ENCODE measurements around the gene SPEF1.
"Not testable (repeated sequence)": the region's sequence is repeated elsewhere in the genome, so short reads cannot be mapped to it uniquely, and the experiment has no call there.

SPEF1 gene

GRCh38 chr20:3781153-3781910 is at the start of gene SPEF1:
TSS of gene SPEF1 (minus strand) at chr20:3781448. CDS start at chr20:3781287, 161 bp downstream.
- DNase-seq, result peak; percentile 95

GRCh38 chr20:3829891-3830290 is 48.6 kb upstream of the SPEF1 start:
- not testable (repeated sequence) for DNase-seq

- DNase-seq, result no peak
These were observed 47.5 kb upstream of the SPEF1 start for GRCh38 chr20:3828798-3829197.

GRCh38 chr20:3826420-3826819 is 45.2 kb upstream of the SPEF1 start:
- no peak for DNase-seq

GRCh38 chr20:3825526-3825925 is 44.3 kb upstream of the SPEF1 start:
- no peak for DNase-seq

GRCh38 chr20:3823881-3824280 is 42.6 kb upstream of the SPEF1 start:
- no peak for DNase-seq

GRCh38 chr20:3821996-3822395 is 40.7 kb upstream of the SPEF1 start:
- DNase-seq, result no peak

- DNase-seq, result no peak
These were observed 39.9 kb upstream of the SPEF1 start for GRCh38 chr20:3820901-3821727.

GRCh38 chr20:3820048-3820900 is 39.0 kb upstream of the SPEF1 start, which contains the start of gene AP5S1:
TSS of gene AP5S1 (plus strand) at chr20:3820547. CDS start at chr20:3822118, 1,571 bp downstream.
- DNase-seq, result peak; percentile 88

- DNase-seq, result no peak
These were observed 38.3 kb upstream of the SPEF1 start for GRCh38 chr20:3819411-3820047.

- peak; percentile 81 for DNase-seq
These were observed 37.2 kb upstream of the SPEF1 start for GRCh38 chr20:3818155-3819151.

- no peak for DNase-seq
These were observed 34.6 kb upstream of the SPEF1 start for GRCh38 chr20:3815703-3816315.

GRCh38 chr20:3814928-3815495 is 33.8 kb upstream of the SPEF1 start:
- no peak for DNase-seq

- no peak for DNase-seq
These were observed 32.8 kb upstream of the SPEF1 start for GRCh38 chr20:3813848-3814581.

- DNase-seq, result no peak
These were observed 32.0 kb upstream of the SPEF1 start for GRCh38 chr20:3812975-3813847.

GRCh38 chr20:3812259-3812681 is 31.0 kb upstream of the SPEF1 start:
- DNase-seq, result no peak

GRCh38 chr20:3811467-3812258 is 30.4 kb upstream of the SPEF1 start:
- peak; percentile 88 for DNase-seq

- DNase-seq, result no peak
These were observed 27.3 kb upstream of the SPEF1 start for GRCh38 chr20:3808544-3808943.

Data from DMS 273 treated with DMSO at 0.1 percent for 48 hours (cell line).